K562 (cell line): ENCODE data around the gene CRELD2. TPM values are rescaled to one million over a fixed set of nuclear protein-coding genes. Genes with fewer than 3 reads are reported as not detected.
"Not testable (repeated sequence)": the region's sequence is repeated elsewhere in the genome, so short reads cannot be mapped to it uniquely, and the experiment has no call there.

Source experiments
- CREB1 ChIP-seq, 2 experiments: sonication (generic) in 1 of 2; formaldehyde crosslinking in 1 of 2; IDR thresholded peaks; 2 replicates each; pipeline versions ENCODE4 v1.6.1 to v1.8.0; 2012 to 2022; ENCODE audit warnings: inconsistent platforms in 1 of 2, mild to moderate bottlenecking in 1 of 2, missing genetic modification reagents in 1 of 2, moderate library complexity in 1 of 2
- GABPA ChIP-seq: fragments of 200-800 bp; sonication (Bioruptor generic); conservative IDR thresholded peaks from 2 replicates; pipeline ENCODE4 v1.6.1; 2016; ENCODE audit warnings: low read depth, missing genetic modification characterization, missing compliant biosample characterization
- GABPB1 ChIP-seq: sonication (generic); formaldehyde crosslinking; IDR thresholded peaks from 2 replicates; pipeline ENCODE4 v1.8.0; 2022; ENCODE audit warnings: mild to moderate bottlenecking, missing genetic modification reagents
- TFAP4 ChIP-seq: sonication (generic); formaldehyde crosslinking; IDR thresholded peaks from 2 replicates; pipeline ENCODE4 v1.8.0; 2022; ENCODE audit warnings: missing genetic modification reagents, mild to moderate bottlenecking, moderate library complexity, borderline replicate concordance
- ZBTB11 ChIP-seq, 3 experiments: fragments of 200-800 bp in 1 of 3; fragments of 250-450 bp in 1 of 3; fragments of 450-650 bp in 1 of 3; sonication (Bioruptor Pico) in 1 of 3; sonication (Bioruptor generic) in 1 of 3; formaldehyde crosslinking in 1 of 3; IDR thresholded peaks; 2 replicates each; pipeline versions ENCODE4 v1.6.1 to v1.8.0; 2016 to 2022; ENCODE audit warnings: mild to moderate bottlenecking in 2 of 3, missing genetic modification characterization in 2 of 3, missing compliant biosample characterization in 1 of 3, moderate library complexity in 1 of 3
- ZBTB40 ChIP-seq, 2 experiments: fragments of 450-650 bp in 1 of 2; sonication (generic) in 1 of 2; formaldehyde crosslinking in 1 of 2; IDR thresholded peaks; 2 replicates each; pipeline versions ENCODE4 v1.7.1 to v1.9.0; 2016 to 2022; ENCODE audit warnings: inconsistent platforms in 1 of 2, mild to moderate bottlenecking in 1 of 2, missing genetic modification reagents in 1 of 2
- ZBTB7A ChIP-seq: IDR thresholded peaks from 2 replicates; pipeline ENCODE4 v1.6.1; 2011; ENCODE audit warnings: low read depth, mild to moderate bottlenecking, low read length, moderate library complexity, borderline replicate concordance; ENCODE audit not compliant: control insufficient read depth
- ZNF740 ChIP-seq, 3 experiments: fragments of 200-800 bp in 1 of 3; sonication (Bioruptor generic) in 1 of 3; sonication (generic) in 1 of 3; formaldehyde crosslinking in 1 of 3; IDR thresholded peaks; 2 replicates each; pipeline versions ENCODE4 v1.6.1 to v1.8.0; 2016 to 2022; ENCODE audit warnings: mild to moderate bottlenecking in 2 of 3, missing compliant biosample characterization in 2 of 3, missing genetic modification characterization in 2 of 3, missing genetic modification reagents in 1 of 3
- polyA plus RNA-seq, 8 experiments: library from polyadenylated mRNA; depleted of rRNA in 4 of 8; stranded (reverse) in 5 of 8; unstranded in 3 of 8; fragments of >200 nt; fragmentation: Nextera tagmentation in 2 of 8; fragmentation: Illumina TruSeq in 1 of 8; extraction: Ambion mirVana in 2 of 8; extraction: Trizol in 1 of 8; gene quantifications; 2 replicates each; pipeline versions ENCODE4 v1.2.1 to v1.2.3, GENCODE V29; 2011 to 2014; ENCODE audit warnings: inconsistent platforms in 1 of 8, missing spikeins in 1 of 8
- total RNA-seq, 7 experiments: library from RNA; depleted of rRNA in 6 of 7; stranded (reverse); fragments of >200 nt in 6 of 7; fragmentation: Illumina TruSeq in 2 of 7; extraction: Trizol in 2 of 7; gene quantifications; 2 replicates each; pipeline versions ENCODE4 v1.2.1 to v1.2.3, GENCODE V29; 2011 to 2021; ENCODE audit warnings: low replicate concordance in 1 of 7

Gene CRELD2
- total and polyA plus RNA-seq, 9 of the 15 experiments (the other 6 are each of a cell fraction or from before 2014, with no cell fraction given) = 0.96 to 25.3 (median 8.8) TPM

GRCh38 chr22:49945042-49945794, 26.8 kb downstream of the CRELD2 start (continued):
- TF ChIP-seq ZBTB40 (IDR thresholded peaks at IDR 0.05) (peak; percentile 50; the same call in 1 of the 2 replicates), CREB1 (CRISPR knock-in tag; IDR thresholded peaks at IDR 0.05) (peak; percentile 39; the same call in 1 of the 2 replicates), TFAP4 (CRISPR knock-in tag) (peak; percentile 15; the same call in 1 of the 2 replicates), ZBTB7A (peak; percentile 31; the same call in 1 of the 2 replicates), ZBTB11 (CRISPR knock-in tag; IDR thresholded peaks at IDR 0.05) (peak in 1 of 3 experiments; percentile 96; a peak in 2 of 6 replicates), GABPA (peak; percentile 69), ZNF740 (CRISPR knock-in tag; IDR thresholded peaks at IDR 0.05) (peak; percentile 70; the same call in 1 of the 2 replicates), ZNF740 (tag; IDR thresholded peaks at IDR 0.05) (peak in 1 of 2 experiments; percentile 60; a peak in 1 of 4 replicates), GABPB1 (CRISPR knock-in tag) (peak; percentile 81; the same call in 1 of the 2 replicates)
- not testable (repeated sequence) for TF ChIP-seq ZBTB40 (CRISPR knock-in tag; IDR thresholded peaks at IDR 0.05); CREB1 (IDR thresholded peaks at IDR 0.05)
